ENCODE results near the gene ATIC. TPM values are rescaled to one million over a fixed set of nuclear protein-coding genes. Genes with fewer than 3 reads are reported as not detected.

ATIC gene
- total RNA-seq, 1 experiment from 2014 or later, result 173 TPM

GRCh38 chr2:215374002-215374401 is 62.1 kb downstream of the ATIC start:
- Histone ChIP-seq H3K9ac (ENCODE audit: low read length) (no peak overlapping the region), H3K4me2 (ENCODE audit: low read length) (no peak overlapping the region), H3K4me1 (ENCODE audit: control insufficient read depth in 1 of 2, insufficient read depth in 2 of 2, low read length in 2 of 2) (no peaks in the 10 kb centered on the region), H3K9me2 (ENCODE audit: insufficient read depth) (no peaks in the 10 kb centered on the region), H3K9me3 (ENCODE audit: control insufficient read depth in 1 of 2, insufficient read depth in 1 of 2, low read depth in 1 of 2, low read length in 2 of 2) (no peaks in the 10 kb centered on the region), H3K27ac (ENCODE audit: low read depth, low read length) (no peak overlapping the region), H3K79me2 (ENCODE audit: insufficient read depth, low read length) (no peaks in the 10 kb centered on the region), H3K36me3 (ENCODE audit: control insufficient read depth in 1 of 2, insufficient read depth in 2 of 2, low read length in 2 of 2) (no peaks in the 10 kb centered on the region), H4K20me1 (ENCODE audit: insufficient read depth) (no peaks in the 10 kb centered on the region), H3K4me3 (replicated peaks in 1 of 2; ENCODE audit: low read depth in 1 of 2, low read length in 2 of 2) (no peak overlapping the region), H2AFZ (ENCODE audit: low read depth, low read length, poor library complexity, severe bottlenecking) (no peak overlapping the region), H3K27me3 (ENCODE audit: insufficient read depth, low read length) (no peaks in the 10 kb centered on the region)
- TF ChIP-seq EZH2phosphoT487 (IDR thresholded peaks at IDR 0.05; ENCODE audit: borderline replicate concordance) (no peak), EGR1 (IDR thresholded peaks at IDR 0.05; ENCODE audit: low read depth) (no peak)
- intact Hi-C loops (cut with micrococcal nuclease), result no loop called here
- POLR2A ChIA-PET, result no interaction called here
- CTCF ChIA-PET, result no interaction called here
- ATAC-seq (no peak), DNase-seq (ENCODE audit: low read depth, low spot score) (no peak)
- BruUV-seq (replicated peaks), result no TSS peak
- RAD21 ChIA-PET (ENCODE audit: low non-redundant PET in 1 of 2, low total read pairs in 2 of 2, uncharacterized antibody in 2 of 2, unreplicated experiment in 2 of 2), result no interaction called here

GRCh38 chr2:215374642-215375466 is 63.0 kb downstream of the ATIC start:
- Histone ChIP-seq H3K79me2 (ENCODE audit: insufficient read depth, low read length) (no peaks in the 10 kb centered on the region), H3K4me3 (replicated peaks in 1 of 2; ENCODE audit: low read depth in 1 of 2, low read length in 2 of 2) (no peak overlapping the region), H3K4me2 (ENCODE audit: low read length) (no peak overlapping the region), H2AFZ (ENCODE audit: low read depth, low read length, poor library complexity, severe bottlenecking) (no peak overlapping the region), H3K27ac (ENCODE audit: low read depth, low read length) (no peak overlapping the region), H3K4me1 (ENCODE audit: control insufficient read depth in 1 of 2, insufficient read depth in 2 of 2, low read length in 2 of 2) (no peaks in the 10 kb centered on the region), H3K9me2 (ENCODE audit: insufficient read depth) (no peaks in the 10 kb centered on the region), H3K27me3 (ENCODE audit: insufficient read depth, low read length) (no peaks in the 10 kb centered on the region), H4K20me1 (ENCODE audit: insufficient read depth) (no peaks in the 10 kb centered on the region), H3K9me3 (ENCODE audit: control insufficient read depth in 1 of 2, insufficient read depth in 1 of 2, low read depth in 1 of 2, low read length in 2 of 2) (no peaks in the 10 kb centered on the region), H3K9ac (ENCODE audit: low read length) (no peak overlapping the region), H3K36me3 (ENCODE audit: control insufficient read depth in 1 of 2, insufficient read depth in 2 of 2, low read length in 2 of 2) (no peaks in the 10 kb centered on the region)
- POLR2A ChIA-PET, result no interaction called here
- CTCF ChIA-PET, result no interaction called here
- TF ChIP-seq EZH2phosphoT487 (IDR thresholded peaks at IDR 0.05; ENCODE audit: borderline replicate concordance) (no peak), ATF3 (IDR thresholded peaks at IDR 0.05) (no peak), ZFX (IDR thresholded peaks at IDR 0.05) (no peak), SP1 (IDR thresholded peaks at IDR 0.05; ENCODE audit: low read depth) (no peak)
- BruUV-seq (replicated peaks), result no TSS peak
- no peak for DNase-seq (ENCODE audit: low read depth, low spot score)
- no peak for ATAC-seq
- RAD21 ChIA-PET (ENCODE audit: low non-redundant PET in 1 of 2, low total read pairs in 2 of 2, uncharacterized antibody in 2 of 2, unreplicated experiment in 2 of 2), result no interaction called here
- intact Hi-C loops (cut with micrococcal nuclease), result no loop called here

Data from HCT116 (cell line).